GM12865 (cell line): Measurements from ENCODE around the gene ERC2.

ENCODE experiments used
- DNase-seq: peaks from one replicate; pipeline ENCODE4 v3.0.0; 2010; ENCODE audit warnings: low read depth
- H3K4me3 ChIP-seq: 2 replicates; pipeline ENCODE4 v1.5.1; 2011; ENCODE audit warnings: mild to moderate bottlenecking, low read depth, low read length, control low read depth
- TF ChIP-seq, protein P1 (sequence below): IDR thresholded peaks from 2 replicates; pipeline ENCODE4 v1.5.1; 2011; ENCODE audit warnings: low read length, control low read depth, low read depth, inconsistent platforms; ENCODE audit not compliant: insufficient read depth; ENCODE audit errors: missing control alignments

ERC2 gene

DNA sequence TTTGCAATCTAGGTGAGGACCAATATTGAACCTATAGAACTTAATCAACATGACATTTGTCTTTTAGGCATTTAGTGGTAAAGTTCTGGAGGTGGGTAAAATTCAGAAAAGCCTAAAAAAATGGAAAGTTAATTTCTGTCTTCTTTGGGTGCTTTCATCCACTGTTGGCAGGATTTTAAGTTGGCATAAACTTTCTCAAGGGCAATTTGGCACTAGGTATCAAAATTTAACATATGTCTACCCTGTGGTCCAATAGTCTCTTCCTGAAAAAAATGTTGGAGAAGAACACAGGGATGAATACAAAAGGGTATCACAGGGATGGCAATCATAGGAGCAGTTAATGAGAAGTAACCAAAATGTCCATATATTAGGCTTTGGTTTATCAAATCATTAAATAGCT is 754.2 kb downstream of the ERC2 start:
- DNase-seq = no peak
- TF ChIP-seq, protein P1, sequence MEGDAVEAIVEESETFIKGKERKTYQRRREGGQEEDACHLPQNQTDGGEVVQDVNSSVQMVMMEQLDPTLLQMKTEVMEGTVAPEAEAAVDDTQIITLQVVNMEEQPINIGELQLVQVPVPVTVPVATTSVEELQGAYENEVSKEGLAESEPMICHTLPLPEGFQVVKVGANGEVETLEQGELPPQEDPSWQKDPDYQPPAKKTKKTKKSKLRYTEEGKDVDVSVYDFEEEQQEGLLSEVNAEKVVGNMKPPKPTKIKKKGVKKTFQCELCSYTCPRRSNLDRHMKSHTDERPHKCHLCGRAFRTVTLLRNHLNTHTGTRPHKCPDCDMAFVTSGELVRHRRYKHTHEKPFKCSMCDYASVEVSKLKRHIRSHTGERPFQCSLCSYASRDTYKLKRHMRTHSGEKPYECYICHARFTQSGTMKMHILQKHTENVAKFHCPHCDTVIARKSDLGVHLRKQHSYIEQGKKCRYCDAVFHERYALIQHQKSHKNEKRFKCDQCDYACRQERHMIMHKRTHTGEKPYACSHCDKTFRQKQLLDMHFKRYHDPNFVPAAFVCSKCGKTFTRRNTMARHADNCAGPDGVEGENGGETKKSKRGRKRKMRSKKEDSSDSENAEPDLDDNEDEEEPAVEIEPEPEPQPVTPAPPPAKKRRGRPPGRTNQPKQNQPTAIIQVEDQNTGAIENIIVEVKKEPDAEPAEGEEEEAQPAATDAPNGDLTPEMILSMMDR = no peak

DNA sequence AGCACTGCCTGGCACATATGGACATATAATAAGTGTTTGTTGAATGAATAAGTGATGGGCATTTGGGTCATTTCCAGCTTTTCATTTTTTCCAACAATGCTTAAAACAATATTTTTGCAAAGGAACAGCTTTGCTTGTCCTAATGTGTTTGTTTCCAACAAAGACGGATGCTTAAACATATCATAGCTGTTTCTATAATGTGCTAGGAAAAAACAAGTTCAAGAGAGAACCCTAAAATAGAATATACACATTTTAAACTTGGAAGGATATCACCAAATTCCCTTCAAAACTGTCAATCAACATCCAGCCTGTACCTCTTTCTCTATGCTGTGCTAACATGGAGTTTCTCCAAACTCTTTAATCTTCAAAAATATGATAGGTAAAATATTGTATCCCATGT is 756.6 kb downstream of the ERC2 start:
- H3K4me3 ChIP-seq = no peak overlapping the region
- no peak for DNase-seq
- TF ChIP-seq, protein P1 = no peak

More for the DNA sequence above, 754.2 kb downstream of the ERC2 start:
- no peak overlapping the region for H3K4me3 ChIP-seq

DNA sequence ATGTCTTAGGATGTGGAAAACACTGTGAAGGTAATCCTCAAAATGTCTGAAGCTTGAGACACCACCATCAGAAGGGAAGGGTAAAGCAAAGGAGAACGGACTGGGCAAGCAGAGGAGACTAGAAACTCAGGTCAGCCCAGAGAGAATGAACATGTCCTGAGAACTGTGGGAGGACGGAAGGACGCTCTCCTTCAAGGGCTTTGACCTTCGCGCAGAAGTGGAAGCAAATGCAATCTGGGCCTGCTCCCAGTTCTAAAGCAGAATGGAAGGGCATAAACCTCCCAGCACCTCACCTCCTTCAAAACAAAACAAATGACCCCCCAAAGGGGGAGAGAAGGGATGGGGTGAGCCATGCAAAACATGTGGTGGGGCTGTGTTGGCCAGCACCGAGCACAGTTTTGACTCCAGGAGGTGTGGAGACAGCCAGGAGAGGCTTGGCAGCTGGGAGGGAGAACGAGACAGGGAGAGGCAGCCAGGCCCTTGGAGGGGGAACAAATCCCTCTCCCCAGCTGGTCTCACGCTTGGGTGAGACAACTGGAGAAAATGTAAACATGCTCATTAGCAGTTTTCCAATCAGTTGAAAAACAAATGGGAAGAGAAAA is 758.8 kb downstream of the ERC2 start:
- no peak overlapping the region for H3K4me3 ChIP-seq
- TF ChIP-seq, protein P1 = no peak
- DNase-seq = no peak

DNA sequence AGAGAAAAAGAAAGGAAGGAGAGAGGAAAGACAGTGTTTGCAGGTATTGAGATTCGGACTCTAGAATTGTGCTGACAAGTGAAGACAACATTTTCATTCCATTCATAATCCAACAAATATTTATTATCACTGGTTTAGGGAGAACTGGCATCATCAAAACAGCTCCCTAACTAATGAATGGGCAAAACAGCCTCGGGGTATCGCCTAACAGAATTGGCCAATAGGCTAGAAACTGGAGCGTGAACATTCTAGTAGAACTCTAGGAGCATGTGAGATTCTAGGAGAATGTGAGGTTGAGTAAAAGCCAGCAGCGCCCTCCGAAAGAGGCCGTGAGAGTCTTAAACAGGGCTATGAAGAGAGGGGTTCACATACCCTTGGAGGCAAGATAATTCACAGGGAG is 759.3 kb downstream of the ERC2 start:
- no peak for DNase-seq
- TF ChIP-seq, protein P1 = no peak
- H3K4me3 ChIP-seq = no peak overlapping the region

DNA sequence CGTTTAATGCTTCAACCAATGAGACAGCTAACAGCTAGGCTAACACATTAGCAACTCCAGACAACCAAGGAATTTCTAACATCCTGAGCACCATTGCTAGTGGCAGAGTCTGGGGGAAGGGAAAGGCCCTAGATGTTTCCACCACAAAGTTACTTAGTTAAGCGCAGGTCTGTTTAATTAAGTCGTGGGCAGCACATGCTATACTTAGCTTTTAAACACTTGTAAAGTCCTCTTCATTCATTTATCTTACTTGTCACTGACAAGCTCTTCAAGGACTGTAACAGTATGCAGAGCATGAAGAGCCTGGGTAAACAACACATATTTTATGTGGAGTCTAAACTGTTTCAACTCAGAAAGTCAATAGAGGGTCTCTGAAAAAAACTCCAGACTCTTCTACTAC is 760.0 kb downstream of the ERC2 start:
- H3K4me3 ChIP-seq = no peak overlapping the region
- TF ChIP-seq, protein P1 = no peak
- DNase-seq = no peak

DNA sequence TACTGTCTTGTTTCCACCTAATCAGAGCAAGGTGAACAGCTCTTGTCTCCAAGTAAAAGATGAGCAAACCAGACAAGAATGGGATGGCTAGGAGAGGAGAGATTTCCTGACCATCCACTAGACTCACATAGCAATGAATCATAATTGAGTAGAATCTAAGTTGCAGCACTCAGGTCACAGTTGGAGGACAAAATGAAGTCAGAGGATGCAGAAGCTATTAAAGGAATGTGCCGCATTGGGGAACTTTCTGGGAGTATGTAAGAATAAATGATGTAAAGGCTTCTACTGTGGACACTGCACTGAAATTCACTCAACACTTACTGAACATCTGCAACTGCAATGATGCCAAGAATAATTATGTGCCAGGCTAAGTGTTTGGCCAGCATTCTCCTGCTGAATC is 763.7 kb downstream of the ERC2 start:
- DNase-seq = no peak
- H3K4me3 ChIP-seq = no peak overlapping the region
- TF ChIP-seq, protein P1 = no peak

DNA sequence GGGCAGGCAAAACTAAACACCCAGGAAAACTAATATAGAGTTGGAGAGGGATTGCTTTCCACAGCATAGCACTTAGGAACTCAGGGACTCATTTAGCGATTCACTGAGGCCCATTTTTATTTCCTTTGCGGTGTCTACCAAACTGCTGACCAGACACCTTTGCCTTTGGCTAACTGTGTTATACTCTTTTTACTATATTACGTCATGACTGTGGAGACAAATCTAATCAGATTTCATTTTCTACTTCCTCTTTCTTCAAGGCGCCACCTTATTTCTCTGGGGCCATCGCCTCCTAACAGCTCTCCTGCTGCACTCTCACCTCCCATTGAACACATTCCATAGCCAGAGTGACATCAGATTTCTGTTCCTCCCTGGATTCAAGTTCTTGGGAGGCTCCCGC is 765.4 kb downstream of the ERC2 start:
- TF ChIP-seq, protein P1 = no peak
- H3K4me3 ChIP-seq = no peak overlapping the region
- DNase-seq = no peak
